Panc1 (cell line): ENCODE results near the gene ADAMTS9. TPM values are rescaled to one million over a fixed set of nuclear protein-coding genes. Genes with fewer than 3 reads are reported as not detected.

Experiments
- ATAC-seq: fragments of 200-7000 bp; cut with Tn5 transposase; 2 replicates; pipeline ENCODE4 v1.9.1; 2020; ENCODE audit warnings: mild to moderate bottlenecking, moderate library complexity
- BruUV-seq: library from RNA; stranded (reverse); fragments of 400-500 nt; replicated peaks from 2 replicates; lab custom pipeline; 2021; lab: Mats Ljungman, UMichigan
- CTCF ChIA-PET: fragments of 300-600 bp; sonication (Branson Sonifier 250); formaldehyde crosslinking; loops from one replicate; lab custom pipeline; 2022; ENCODE audit warnings: antibody characterized with exemption; lab: Charles Lee
- POLR2A ChIA-PET: fragments of 300-600 bp; sonication (Branson Sonifier 250); formaldehyde crosslinking; loops from one replicate; lab custom pipeline; 2022; ENCODE audit warnings: antibody characterized with exemption; lab: Charles Lee
- DNase-seq: peaks from one replicate; pipeline ENCODE4 v3.0.0-alpha.2; 2010; ENCODE audit warnings: low read depth, low spot score
- H3K27ac ChIP-seq: 2 replicates; pipeline ENCODE4 v1.5.1; 2011; ENCODE audit warnings: mild to moderate bottlenecking, low read length, inconsistent platforms
- H3K27me3 ChIP-seq: fragments of 200-500 bp; sonication (Bioruptor generic); 2 replicates; pipeline ENCODE4 v1.6.0; 2014; ENCODE audit warnings: low read length, inconsistent platforms; ENCODE audit not compliant: control insufficient read depth, insufficient read depth
- H3K36me3 ChIP-seq: fragments of 200-500 bp; sonication (Bioruptor generic); 2 replicates; pipeline ENCODE4 v1.5.1; 2014; ENCODE audit warnings: inconsistent platforms, mild to moderate bottlenecking, low read length, moderate library complexity; ENCODE audit not compliant: control insufficient read depth, insufficient read depth
- H3K4me1 ChIP-seq: 2 replicates; pipeline ENCODE4 v1.5.1; 2011; ENCODE audit warnings: inconsistent platforms, mild to moderate bottlenecking, low read length, moderate library complexity; ENCODE audit not compliant: control insufficient read depth, insufficient read depth
- H3K4me3 ChIP-seq, 2 experiments: 2 replicates each; pipeline ENCODE4 v1.5.1; 2011 to 2012; ENCODE audit warnings: low read depth in 2 of 2, low read length in 2 of 2, mild to moderate bottlenecking in 2 of 2, inconsistent platforms in 1 of 2, moderate library complexity in 1 of 2
- H3K9me3 ChIP-seq: fragments of 200-500 bp; sonication (Bioruptor generic); 2 replicates; pipeline ENCODE4 v1.5.1; 2014; ENCODE audit warnings: low read depth, mild to moderate bottlenecking, inconsistent platforms, low read length, moderate library complexity; ENCODE audit not compliant: control insufficient read depth, insufficient read depth
- POLR2AphosphoS5 ChIP-seq: IDR thresholded peaks from 2 replicates; pipeline ENCODE4 v1.6.1; 2012; ENCODE audit warnings: mild to moderate bottlenecking, low read depth, low read length, moderate library complexity
- SIN3A ChIP-seq: IDR thresholded peaks from 2 replicates; pipeline ENCODE4 v1.6.1; 2012; ENCODE audit warnings: low read depth, mild to moderate bottlenecking, low read length, moderate library complexity, borderline replicate concordance; ENCODE audit not compliant: insufficient read depth
- TCF7L2 ChIP-seq: IDR thresholded peaks from 2 replicates; pipeline ENCODE4 v1.6.1; 2011; ENCODE audit warnings: mild to moderate bottlenecking, low read depth, low read length, inconsistent platforms
- in situ Hi-C: cut with HindIII; loops from 2 replicates; pipeline ENCODE4 v1.10.0; 2016; ENCODE audit warnings: low sequenced_read_pairs, low pct_unique_long_range_greater_than_20kb
- intact Hi-C: fragments of 100-400 bp; cut with micrococcal nuclease; formaldehyde crosslinking; loops from one replicate; pipeline ENCODE4 v1.10.0; 2022; ENCODE audit not compliant: unreplicated experiment
- total RNA-seq: library from RNA; stranded (reverse); gene quantifications from one replicate; pipeline ENCODE4 v1.2.1, GENCODE V29; 2021; ENCODE audit not compliant: unreplicated experiment
- TF ChIP-seq, protein P1 (sequence below): fragments of 450-650 bp; IDR thresholded peaks from 2 replicates; pipeline ENCODE4 v1.5.1; 2017; ENCODE audit warnings: mild to moderate bottlenecking
- TF ChIP-seq, protein P2 (sequence below), 2 experiments: IDR thresholded peaks; 2 replicates each; pipeline ENCODE4 v1.6.1; 2011 to 2012; ENCODE audit warnings: low read depth in 2 of 2, control low read depth in 1 of 2, low read length in 1 of 2, mild to moderate bottlenecking in 1 of 2, moderate library complexity in 1 of 2; ENCODE audit not compliant: insufficient read depth in 1 of 2

Gene ADAMTS9
- total RNA-seq, 1 experiment from 2014 or later: 0.05 TPM

DNA sequence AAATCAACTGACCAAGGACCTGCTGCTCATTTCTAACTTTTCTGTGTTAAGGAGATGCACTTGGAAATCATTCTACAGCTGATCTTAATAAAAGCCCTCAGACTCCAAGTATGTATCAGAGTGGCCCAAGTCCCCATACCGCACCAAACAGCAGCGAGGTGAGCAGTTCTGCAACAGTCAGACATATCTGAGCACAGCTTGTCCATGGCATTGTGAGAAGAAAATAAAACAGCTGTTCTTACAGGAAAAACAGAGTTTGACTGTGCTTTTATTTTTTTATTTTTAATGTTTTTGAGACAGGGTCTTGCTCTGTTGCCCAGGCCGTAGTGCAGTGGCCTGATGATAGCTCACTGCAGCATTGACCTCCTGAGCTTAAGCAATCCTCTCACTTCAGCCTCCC, 131.8 kb downstream of the ADAMTS9 start:
- in situ Hi-C loops: no loop called here

GRCh38 chr3:64555351-64555750, 132.4 kb downstream of the ADAMTS9 start:
- POLR2A ChIA-PET: no interaction called here
- in situ Hi-C loops: no loop called here
- Histone ChIP-seq H3K27ac (no peak overlapping the region), H3K27me3 (no peaks in the 10 kb centered on the region), H3K4me3 (no peak overlapping the region), H3K9me3 (no peaks in the 10 kb centered on the region), H3K4me1 (no peaks in the 10 kb centered on the region), H3K36me3 (no peaks in the 10 kb centered on the region)
- ATAC-seq (no peak), DNase-seq (no peak)
- BruUV-seq: no TSS peak
- TF ChIP-seq POLR2AphosphoS5 (no peak), TCF7L2 (no peak)
- intact Hi-C loops: no loop called here
- CTCF ChIA-PET: no interaction called here

More for the DNA sequence above, 131.8 kb downstream of the ADAMTS9 start:
- DNase-seq (no peak), ATAC-seq (no peak)
- H3K36me3 ChIP-seq: no peaks in the 10 kb centered on the region
- no peak overlapping the region for H3K27ac ChIP-seq
- no peak for TF ChIP-seq TCF7L2
- TF ChIP-seq, protein P1, sequence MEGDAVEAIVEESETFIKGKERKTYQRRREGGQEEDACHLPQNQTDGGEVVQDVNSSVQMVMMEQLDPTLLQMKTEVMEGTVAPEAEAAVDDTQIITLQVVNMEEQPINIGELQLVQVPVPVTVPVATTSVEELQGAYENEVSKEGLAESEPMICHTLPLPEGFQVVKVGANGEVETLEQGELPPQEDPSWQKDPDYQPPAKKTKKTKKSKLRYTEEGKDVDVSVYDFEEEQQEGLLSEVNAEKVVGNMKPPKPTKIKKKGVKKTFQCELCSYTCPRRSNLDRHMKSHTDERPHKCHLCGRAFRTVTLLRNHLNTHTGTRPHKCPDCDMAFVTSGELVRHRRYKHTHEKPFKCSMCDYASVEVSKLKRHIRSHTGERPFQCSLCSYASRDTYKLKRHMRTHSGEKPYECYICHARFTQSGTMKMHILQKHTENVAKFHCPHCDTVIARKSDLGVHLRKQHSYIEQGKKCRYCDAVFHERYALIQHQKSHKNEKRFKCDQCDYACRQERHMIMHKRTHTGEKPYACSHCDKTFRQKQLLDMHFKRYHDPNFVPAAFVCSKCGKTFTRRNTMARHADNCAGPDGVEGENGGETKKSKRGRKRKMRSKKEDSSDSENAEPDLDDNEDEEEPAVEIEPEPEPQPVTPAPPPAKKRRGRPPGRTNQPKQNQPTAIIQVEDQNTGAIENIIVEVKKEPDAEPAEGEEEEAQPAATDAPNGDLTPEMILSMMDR: no peak
- TF ChIP-seq, protein P2, sequence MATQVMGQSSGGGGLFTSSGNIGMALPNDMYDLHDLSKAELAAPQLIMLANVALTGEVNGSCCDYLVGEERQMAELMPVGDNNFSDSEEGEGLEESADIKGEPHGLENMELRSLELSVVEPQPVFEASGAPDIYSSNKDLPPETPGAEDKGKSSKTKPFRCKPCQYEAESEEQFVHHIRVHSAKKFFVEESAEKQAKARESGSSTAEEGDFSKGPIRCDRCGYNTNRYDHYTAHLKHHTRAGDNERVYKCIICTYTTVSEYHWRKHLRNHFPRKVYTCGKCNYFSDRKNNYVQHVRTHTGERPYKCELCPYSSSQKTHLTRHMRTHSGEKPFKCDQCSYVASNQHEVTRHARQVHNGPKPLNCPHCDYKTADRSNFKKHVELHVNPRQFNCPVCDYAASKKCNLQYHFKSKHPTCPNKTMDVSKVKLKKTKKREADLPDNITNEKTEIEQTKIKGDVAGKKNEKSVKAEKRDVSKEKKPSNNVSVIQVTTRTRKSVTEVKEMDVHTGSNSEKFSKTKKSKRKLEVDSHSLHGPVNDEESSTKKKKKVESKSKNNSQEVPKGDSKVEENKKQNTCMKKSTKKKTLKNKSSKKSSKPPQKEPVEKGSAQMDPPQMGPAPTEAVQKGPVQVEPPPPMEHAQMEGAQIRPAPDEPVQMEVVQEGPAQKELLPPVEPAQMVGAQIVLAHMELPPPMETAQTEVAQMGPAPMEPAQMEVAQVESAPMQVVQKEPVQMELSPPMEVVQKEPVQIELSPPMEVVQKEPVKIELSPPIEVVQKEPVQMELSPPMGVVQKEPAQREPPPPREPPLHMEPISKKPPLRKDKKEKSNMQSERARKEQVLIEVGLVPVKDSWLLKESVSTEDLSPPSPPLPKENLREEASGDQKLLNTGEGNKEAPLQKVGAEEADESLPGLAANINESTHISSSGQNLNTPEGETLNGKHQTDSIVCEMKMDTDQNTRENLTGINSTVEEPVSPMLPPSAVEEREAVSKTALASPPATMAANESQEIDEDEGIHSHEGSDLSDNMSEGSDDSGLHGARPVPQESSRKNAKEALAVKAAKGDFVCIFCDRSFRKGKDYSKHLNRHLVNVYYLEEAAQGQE (IDR thresholded peaks at IDR 0.05; ENCODE audit: insufficient read depth in 1 of 2, low read depth in 2 of 2, low read length in 1 of 2): no peak
- TF ChIP-seq SIN3A: no peak
- no peak for TF ChIP-seq POLR2AphosphoS5
- CTCF ChIA-PET: no interaction called here
- no peaks in the 10 kb centered on the region for H3K9me3 ChIP-seq
- no TSS peak for BruUV-seq
- H3K27me3 ChIP-seq: no peaks in the 10 kb centered on the region
- intact Hi-C loops: no loop called here
- POLR2A ChIA-PET: no interaction called here
- H3K4me3 ChIP-seq: no peak overlapping the region
- H3K4me1 ChIP-seq: no peaks in the 10 kb centered on the region

DNA sequence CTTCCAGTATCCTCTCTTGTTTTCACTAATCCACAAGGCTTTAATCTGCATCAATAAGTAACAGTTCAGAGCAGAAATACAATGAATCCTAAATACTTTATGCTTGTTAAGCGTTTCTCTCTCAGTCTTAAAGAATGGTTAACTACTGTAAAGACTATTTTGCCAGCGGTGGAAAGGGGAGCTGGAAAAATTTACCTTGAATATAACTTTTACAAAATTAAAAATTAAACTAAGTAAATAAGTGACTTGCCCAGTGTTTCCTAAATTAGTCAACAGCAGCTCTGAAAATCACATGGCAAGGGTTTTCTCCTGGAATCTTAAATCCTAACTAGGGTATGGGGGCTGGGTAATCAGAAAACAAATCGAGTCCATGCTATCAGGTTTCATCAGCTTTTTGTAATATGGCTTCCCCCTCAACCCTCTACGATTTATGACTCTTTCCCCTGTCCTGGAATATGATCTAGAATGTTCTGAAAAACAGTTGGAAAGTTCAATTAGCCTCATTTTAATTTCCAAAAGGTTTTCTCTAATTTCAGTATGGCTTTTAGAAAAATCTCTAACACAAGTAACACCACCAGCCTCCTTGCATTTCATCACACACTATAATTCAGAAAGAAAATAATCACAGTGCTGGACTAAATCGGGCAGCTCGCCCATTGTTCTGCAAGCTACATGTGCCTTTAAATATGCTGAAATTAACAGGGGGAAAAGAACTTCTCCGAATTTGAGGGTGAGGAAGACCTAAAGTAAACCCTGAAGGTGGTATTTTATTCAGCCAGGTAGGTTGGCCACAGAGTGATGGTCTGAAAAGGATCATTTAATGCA, 133.5 kb downstream of the ADAMTS9 start:
- ATAC-seq (no peak), DNase-seq (no peak)
- TF ChIP-seq, protein P2 (IDR thresholded peaks at IDR 0.05; ENCODE audit: insufficient read depth in 1 of 2, low read depth in 2 of 2, low read length in 1 of 2): no peak
- TF ChIP-seq TCF7L2: no peak
- TF ChIP-seq, protein P1: no peak
- TF ChIP-seq SIN3A: no peak
- no peak for TF ChIP-seq POLR2AphosphoS5
- intact Hi-C loops (no loop called here), in situ Hi-C loops (no loop called here)
- no peaks in the 10 kb centered on the region for H3K9me3 ChIP-seq
- no peak overlapping the region for H3K4me3 ChIP-seq
- no TSS peak for BruUV-seq
- ChIA-PET POLR2A (no interaction called here), CTCF (no interaction called here)
- H3K27me3 ChIP-seq: no peaks in the 10 kb centered on the region
- no peaks in the 10 kb centered on the region for H3K36me3 ChIP-seq
- H3K4me1 ChIP-seq: no peaks in the 10 kb centered on the region
- no peak overlapping the region for H3K27ac ChIP-seq
